Liver (tissue), 3 donors: ENCODE data around the gene EHD2.

Experiments used
- SP1 ChIP-seq: IDR thresholded peaks from 2 replicates; pipeline ENCODE4 v1.6.1; 2018; ENCODE audit warnings: antibody characterized with exemption, mild to moderate bottlenecking
- TAF1 ChIP-seq: conservative IDR thresholded peaks from 2 replicates; pipeline ENCODE4 v1.6.1; 2016; ENCODE audit warnings: antibody characterized with exemption, mild to moderate bottlenecking
- YY1 ChIP-seq: IDR thresholded peaks from 2 replicates; pipeline ENCODE4 v1.6.1; 2016; ENCODE audit warnings: antibody characterized with exemption, mild to moderate bottlenecking
- TF ChIP-seq, protein P1 (sequence below): fragments of 150-350 bp; IDR thresholded peaks from 2 replicates; pipeline ENCODE4 v1.5.1; 2017; ENCODE audit warnings: improper control_type of control experiment, low read depth, low read length; ENCODE audit not compliant: missing input control
- TF ChIP-seq, protein P2 (sequence below): IDR thresholded peaks from 2 replicates; pipeline ENCODE4 v1.6.1; 2016; ENCODE audit warnings: antibody characterized with exemption
- TF ChIP-seq, protein P3 (sequence below): IDR thresholded peaks from 2 replicates; pipeline ENCODE4 v1.6.1; 2016; ENCODE audit warnings: antibody characterized with exemption
- donor health status: healthy.
- donor health status: healthy.

DNA sequence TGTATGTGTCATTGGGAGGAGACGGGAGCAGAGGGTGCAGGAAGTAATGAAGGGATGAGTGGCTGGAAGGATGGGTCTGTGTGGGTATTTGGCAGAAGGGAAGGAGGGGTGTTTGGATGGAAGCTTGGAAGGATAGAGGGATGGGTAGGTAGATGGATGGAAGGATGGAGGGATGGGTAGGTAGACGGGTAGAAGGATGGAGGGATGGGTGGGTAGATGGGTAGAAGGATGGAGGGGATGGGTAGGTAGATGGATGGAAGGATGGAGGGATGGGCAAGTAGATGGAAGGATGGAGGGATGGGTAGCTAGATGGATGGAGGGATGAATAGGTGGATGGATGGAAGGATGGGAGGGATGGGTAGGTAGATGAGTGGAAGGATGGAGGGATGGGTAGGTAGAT is 41.7 kb upstream of the EHD2 start:
- TF ChIP-seq, protein P1, sequence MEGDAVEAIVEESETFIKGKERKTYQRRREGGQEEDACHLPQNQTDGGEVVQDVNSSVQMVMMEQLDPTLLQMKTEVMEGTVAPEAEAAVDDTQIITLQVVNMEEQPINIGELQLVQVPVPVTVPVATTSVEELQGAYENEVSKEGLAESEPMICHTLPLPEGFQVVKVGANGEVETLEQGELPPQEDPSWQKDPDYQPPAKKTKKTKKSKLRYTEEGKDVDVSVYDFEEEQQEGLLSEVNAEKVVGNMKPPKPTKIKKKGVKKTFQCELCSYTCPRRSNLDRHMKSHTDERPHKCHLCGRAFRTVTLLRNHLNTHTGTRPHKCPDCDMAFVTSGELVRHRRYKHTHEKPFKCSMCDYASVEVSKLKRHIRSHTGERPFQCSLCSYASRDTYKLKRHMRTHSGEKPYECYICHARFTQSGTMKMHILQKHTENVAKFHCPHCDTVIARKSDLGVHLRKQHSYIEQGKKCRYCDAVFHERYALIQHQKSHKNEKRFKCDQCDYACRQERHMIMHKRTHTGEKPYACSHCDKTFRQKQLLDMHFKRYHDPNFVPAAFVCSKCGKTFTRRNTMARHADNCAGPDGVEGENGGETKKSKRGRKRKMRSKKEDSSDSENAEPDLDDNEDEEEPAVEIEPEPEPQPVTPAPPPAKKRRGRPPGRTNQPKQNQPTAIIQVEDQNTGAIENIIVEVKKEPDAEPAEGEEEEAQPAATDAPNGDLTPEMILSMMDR: no peak
- TF ChIP-seq TAF1 (no peak), SP1 (no peak), YY1 (no peak)
- TF ChIP-seq, protein P2, sequence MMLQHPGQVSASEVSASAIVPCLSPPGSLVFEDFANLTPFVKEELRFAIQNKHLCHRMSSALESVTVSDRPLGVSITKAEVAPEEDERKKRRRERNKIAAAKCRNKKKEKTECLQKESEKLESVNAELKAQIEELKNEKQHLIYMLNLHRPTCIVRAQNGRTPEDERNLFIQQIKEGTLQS: no peak
- TF ChIP-seq, protein P3, sequence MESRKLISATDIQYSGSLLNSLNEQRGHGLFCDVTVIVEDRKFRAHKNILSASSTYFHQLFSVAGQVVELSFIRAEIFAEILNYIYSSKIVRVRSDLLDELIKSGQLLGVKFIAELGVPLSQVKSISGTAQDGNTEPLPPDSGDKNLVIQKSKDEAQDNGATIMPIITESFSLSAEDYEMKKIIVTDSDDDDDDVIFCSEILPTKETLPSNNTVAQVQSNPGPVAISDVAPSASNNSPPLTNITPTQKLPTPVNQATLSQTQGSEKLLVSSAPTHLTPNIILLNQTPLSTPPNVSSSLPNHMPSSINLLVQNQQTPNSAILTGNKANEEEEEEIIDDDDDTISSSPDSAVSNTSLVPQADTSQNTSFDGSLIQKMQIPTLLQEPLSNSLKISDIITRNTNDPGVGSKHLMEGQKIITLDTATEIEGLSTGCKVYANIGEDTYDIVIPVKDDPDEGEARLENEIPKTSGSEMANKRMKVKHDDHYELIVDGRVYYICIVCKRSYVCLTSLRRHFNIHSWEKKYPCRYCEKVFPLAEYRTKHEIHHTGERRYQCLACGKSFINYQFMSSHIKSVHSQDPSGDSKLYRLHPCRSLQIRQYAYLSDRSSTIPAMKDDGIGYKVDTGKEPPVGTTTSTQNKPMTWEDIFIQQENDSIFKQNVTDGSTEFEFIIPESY: no peak
